A673 (cell line): ENCODE measurements around the gene DYNC2LI1. TPM values are rescaled to one million over a fixed set of nuclear protein-coding genes. Genes with fewer than 3 reads are reported as not detected.

Experiments used
- BruUV-seq: library from RNA; stranded (reverse); fragments of 400-500 nt; replicated peaks from 2 replicates; lab custom pipeline; 2021; lab: Mats Ljungman, UMichigan
- CTCF ChIA-PET: fragments of 300-600 bp; sonication (Branson Sonifier 250); formaldehyde crosslinking; loops from one replicate; lab custom pipeline; 2022; ENCODE audit warnings: antibody characterized with exemption; lab: Charles Lee
- POLR2A ChIA-PET: fragments of 300-600 bp; sonication (Branson Sonifier 250); formaldehyde crosslinking; loops from one replicate; lab custom pipeline; 2022; ENCODE audit warnings: antibody characterized with exemption; ENCODE audit not compliant: low non-redundant PET; lab: Charles Lee
- DNase-seq: peaks from one replicate; pipeline ENCODE4 v3.0.0-alpha.2; 2015; ENCODE audit warnings: low spot score
- H3K27ac ChIP-seq: fragments of 200-600 bp; sonication (generic); 2 replicates; pipeline ENCODE4 v1.5.1; 2016; ENCODE audit warnings: mixed run types, low read depth, mild to moderate bottlenecking, mixed read lengths, antibody characterized with exemption, low read length; ENCODE audit not compliant: poor library complexity, severe bottlenecking
- H3K27me3 ChIP-seq: fragments of 200-600 bp; sonication (generic); replicated peaks from 2 replicates; pipeline ENCODE4 v1.6.1; 2017; ENCODE audit warnings: mixed run types, low read depth, mild to moderate bottlenecking, mixed read lengths, antibody characterized with exemption, low read length; ENCODE audit not compliant: insufficient read depth, poor library complexity
- H3K36me3 ChIP-seq: fragments of 200-600 bp; sonication (generic); 2 replicates; pipeline ENCODE4 v1.6.1; 2016; ENCODE audit warnings: mixed run types, mild to moderate bottlenecking, mixed read lengths, antibody characterized with exemption, low read length; ENCODE audit not compliant: insufficient read depth, poor library complexity, severe bottlenecking
- H3K4me1 ChIP-seq: fragments of 200-600 bp; sonication (generic); 2 replicates; pipeline ENCODE4 v1.6.1; 2017; ENCODE audit warnings: mixed run types, mild to moderate bottlenecking, mixed read lengths, antibody characterized with exemption, low read length; ENCODE audit not compliant: insufficient read depth, poor library complexity, severe bottlenecking
- H3K4me3 ChIP-seq: fragments of 200-600 bp; sonication (generic); 2 replicates; pipeline ENCODE4 v1.5.1; 2016; ENCODE audit warnings: low read depth, mixed run types, mild to moderate bottlenecking, mixed read lengths, low read length; ENCODE audit not compliant: poor library complexity, severe bottlenecking
- H3K9me3 ChIP-seq: fragments of 200-600 bp; sonication (generic); 2 replicates; pipeline ENCODE4 v1.6.1; 2016; ENCODE audit warnings: mixed run types, low read depth, mild to moderate bottlenecking, mixed read lengths, antibody characterized with exemption, low read length; ENCODE audit not compliant: poor library complexity, severe bottlenecking
- EZH2 ChIP-seq: fragments of 200-600 bp; sonication (generic); IDR thresholded peaks from 2 replicates; pipeline ENCODE4 v1.6.1; 2017; ENCODE audit warnings: borderline replicate concordance, low read depth, mild to moderate bottlenecking, mixed read lengths, antibody characterized with exemption, low read length; ENCODE audit not compliant: poor library complexity, severe bottlenecking
- intact Hi-C: fragments of 100-400 bp; cut with micrococcal nuclease; formaldehyde crosslinking; loops from one replicate; pipeline ENCODE4 v1.10.0; 2022; ENCODE audit not compliant: unreplicated experiment
- total RNA-seq: library from RNA; stranded (reverse); gene quantifications from 2 replicates; pipeline ENCODE4 v1.2.3, GENCODE V29; 2021
- TF ChIP-seq, protein P1 (sequence below): fragments of 300-800, 200-600 bp; sonication (generic); conservative IDR thresholded peaks from 2 replicates; pipeline ENCODE4 v1.5.1; 2017; ENCODE audit warnings: low read depth, mild to moderate bottlenecking, antibody characterized with exemption, low read length, moderate library complexity, mixed read lengths

DYNC2LI1 gene
- total RNA-seq, 1 experiment from 2014 or later, result 14.8 TPM

GRCh38 chr2:43819491-43820163 lies 45.8 kb downstream of the DYNC2LI1 start:
- BruUV-seq, result no TSS peak
- intact Hi-C loops, result no loop called here
- H3K27me3 ChIP-seq, result no peaks in the 10 kb centered on the region
- H3K4me3 ChIP-seq, result no peak overlapping the region
- ChIA-PET CTCF (no interaction called here), POLR2A (no interaction called here)
- no peak for TF ChIP-seq EZH2
- TF ChIP-seq, protein P1, sequence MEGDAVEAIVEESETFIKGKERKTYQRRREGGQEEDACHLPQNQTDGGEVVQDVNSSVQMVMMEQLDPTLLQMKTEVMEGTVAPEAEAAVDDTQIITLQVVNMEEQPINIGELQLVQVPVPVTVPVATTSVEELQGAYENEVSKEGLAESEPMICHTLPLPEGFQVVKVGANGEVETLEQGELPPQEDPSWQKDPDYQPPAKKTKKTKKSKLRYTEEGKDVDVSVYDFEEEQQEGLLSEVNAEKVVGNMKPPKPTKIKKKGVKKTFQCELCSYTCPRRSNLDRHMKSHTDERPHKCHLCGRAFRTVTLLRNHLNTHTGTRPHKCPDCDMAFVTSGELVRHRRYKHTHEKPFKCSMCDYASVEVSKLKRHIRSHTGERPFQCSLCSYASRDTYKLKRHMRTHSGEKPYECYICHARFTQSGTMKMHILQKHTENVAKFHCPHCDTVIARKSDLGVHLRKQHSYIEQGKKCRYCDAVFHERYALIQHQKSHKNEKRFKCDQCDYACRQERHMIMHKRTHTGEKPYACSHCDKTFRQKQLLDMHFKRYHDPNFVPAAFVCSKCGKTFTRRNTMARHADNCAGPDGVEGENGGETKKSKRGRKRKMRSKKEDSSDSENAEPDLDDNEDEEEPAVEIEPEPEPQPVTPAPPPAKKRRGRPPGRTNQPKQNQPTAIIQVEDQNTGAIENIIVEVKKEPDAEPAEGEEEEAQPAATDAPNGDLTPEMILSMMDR, result no peak
- no peaks in the 10 kb centered on the region for H3K36me3 ChIP-seq
- no peak overlapping the region for H3K27ac ChIP-seq
- no peaks in the 10 kb centered on the region for H3K4me1 ChIP-seq
- H3K9me3 ChIP-seq, result no peaks in the 10 kb centered on the region
- DNase-seq, result no peak

DNA sequence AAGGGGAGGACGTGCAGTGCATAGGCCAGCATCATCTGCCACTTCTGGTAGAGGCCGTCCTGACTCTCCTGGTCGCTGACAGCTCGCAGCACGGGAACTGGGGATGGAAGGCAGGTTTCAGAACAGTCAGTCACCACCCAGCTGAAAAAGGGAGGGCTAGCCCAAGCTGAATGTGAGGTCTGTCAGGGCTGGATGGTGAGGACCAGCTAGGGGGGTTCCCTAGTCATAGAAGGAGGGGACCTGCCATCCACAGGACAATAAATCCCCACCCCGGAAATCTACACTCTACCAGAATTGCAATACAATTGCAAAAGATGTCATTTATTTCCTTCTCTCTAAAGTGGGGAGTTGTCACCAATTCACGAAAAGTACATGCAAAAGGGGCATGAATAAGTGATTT lies 49.0 kb downstream of the DYNC2LI1 start:
- H3K9me3 ChIP-seq, result no peaks in the 10 kb centered on the region
- ChIA-PET CTCF (no interaction called here), POLR2A (no interaction called here)
- no peaks in the 10 kb centered on the region for H3K27me3 ChIP-seq
- H3K36me3 ChIP-seq, result no peaks in the 10 kb centered on the region
- no peak for TF ChIP-seq EZH2
- TF ChIP-seq, protein P1, result no peak
- no peak for DNase-seq
- H3K4me1 ChIP-seq, result no peaks in the 10 kb centered on the region
- BruUV-seq, result no TSS peak
- no peak overlapping the region for H3K27ac ChIP-seq
- intact Hi-C loops, result no loop called here
- H3K4me3 ChIP-seq, result no peak overlapping the region

GRCh38 chr2:43823751-43824150 lies 49.9 kb downstream of the DYNC2LI1 start:
- intact Hi-C loops, result no loop called here
- BruUV-seq, result no TSS peak
- H3K4me1 ChIP-seq, result no peaks in the 10 kb centered on the region
- H3K9me3 ChIP-seq, result no peaks in the 10 kb centered on the region
- ChIA-PET POLR2A (no interaction called here), CTCF (no interaction called here)
- TF ChIP-seq EZH2, result no peak
- TF ChIP-seq, protein P1, result no peak
- DNase-seq, result no peak
- H3K36me3 ChIP-seq, result no peaks in the 10 kb centered on the region
- H3K27me3 ChIP-seq, result no peaks in the 10 kb centered on the region
- no peak overlapping the region for H3K27ac ChIP-seq
- H3K4me3 ChIP-seq, result no peak overlapping the region
